Liver (tissue), 3 donors: ENCODE data around the gene THSD4.

ENCODE experiments used
- ATF3 ChIP-seq: IDR thresholded peaks from 2 replicates; pipeline ENCODE4 v1.6.1; 2016; ENCODE audit warnings: antibody characterized with exemption
- CTCF ChIP-seq: fragments of 150-350 bp; IDR thresholded peaks from 2 replicates; pipeline ENCODE4 v1.5.1; 2017; ENCODE audit warnings: improper control_type of control experiment, low read depth, low read length; ENCODE audit not compliant: missing input control
- GABPA ChIP-seq, 2 donors: IDR thresholded peaks in 1 of 2; conservative IDR thresholded peaks in 1 of 2; 2 replicates each; pipeline ENCODE4 v1.6.1; 2016; ENCODE audit warnings: antibody characterized with exemption in 2 of 2, mild to moderate bottlenecking in 1 of 2, moderate library complexity in 1 of 2
- JUND ChIP-seq, 2 donors: IDR thresholded peaks; 2 replicates each; pipeline ENCODE4 v1.6.1; 2016; ENCODE audit warnings: antibody characterized with exemption in 2 of 2
- REST ChIP-seq: IDR thresholded peaks from 2 replicates; pipeline ENCODE4 v1.6.1; 2016; ENCODE audit warnings: antibody characterized with exemption, mild to moderate bottlenecking
- RXRA ChIP-seq, 2 donors: IDR thresholded peaks; 2 replicates each; pipeline ENCODE4 v1.6.1; 2017 to 2018; ENCODE audit warnings: antibody characterized with exemption in 2 of 2, mild to moderate bottlenecking in 1 of 2
- SP1 ChIP-seq: IDR thresholded peaks from 2 replicates; pipeline ENCODE4 v1.6.1; 2018; ENCODE audit warnings: antibody characterized with exemption, mild to moderate bottlenecking
- donor health status: healthy.
- donor health status: healthy.

GRCh38 chr15:71385026-71385425 is 269.8 kb downstream of the THSD4 start:
- TF ChIP-seq SP1 = no peak
- TF ChIP-seq CTCF = no peak
- TF ChIP-seq REST = no peak
- no peak for TF ChIP-seq JUND (IDR thresholded peaks at IDR 0.05)
- no peak for TF ChIP-seq ATF3
- no peak for TF ChIP-seq GABPA (IDR thresholded peaks at IDR 0.05 in 1 of 2, conservative IDR thresholded peaks at IDR 0.05 in 1 of 2)
- no peak for TF ChIP-seq RXRA (IDR thresholded peaks at IDR 0.05)
